Measurements from ENCODE around the gene RUNX2.

RUNX2 gene

GRCh38 chr6:45643126-45643525 is 315.0 kb downstream of the RUNX2 start:
- DNase-seq (ENCODE audit: low read depth in 3 of 3) = no peak

- no peak for DNase-seq (ENCODE audit: low read depth in 3 of 3)
These were observed 316.6 kb downstream of the RUNX2 start for GRCh38 chr6:45644720-45645119.

GRCh38 chr6:45645302-45645701 is 317.2 kb downstream of the RUNX2 start:
- no peak for DNase-seq (ENCODE audit: low read depth in 3 of 3)

GRCh38 chr6:45647341-45648261 is 319.5 kb downstream of the RUNX2 start:
- DNase-seq (ENCODE audit: low read depth in 3 of 3) = no peak

GRCh38 chr6:45648262-45648620 is 320.1 kb downstream of the RUNX2 start:
- no peak for DNase-seq (ENCODE audit: low read depth in 3 of 3)

GRCh38 chr6:45650524-45651135 is 322.5 kb downstream of the RUNX2 start:
- DNase-seq (ENCODE audit: low read depth in 3 of 3) = no peak

GRCh38 chr6:45651301-45651700 is 323.2 kb downstream of the RUNX2 start:
- DNase-seq (ENCODE audit: low read depth in 3 of 3) = no peak

- DNase-seq (ENCODE audit: low read depth in 3 of 3) = no peak
These were observed 324.3 kb downstream of the RUNX2 start for GRCh38 chr6:45652416-45652815.

GRCh38 chr6:45653117-45653883 is 325.2 kb downstream of the RUNX2 start:
- no peak for DNase-seq (ENCODE audit: low read depth in 3 of 3)

- DNase-seq (ENCODE audit: low read depth in 3 of 3) = no peak
These were observed 326.5 kb downstream of the RUNX2 start for GRCh38 chr6:45654673-45655072.

- no peak for DNase-seq (ENCODE audit: low read depth in 3 of 3)
These were observed 327.8 kb downstream of the RUNX2 start for GRCh38 chr6:45655745-45656476.

GRCh38 chr6:45657226-45657625 is 329.1 kb downstream of the RUNX2 start:
- DNase-seq (ENCODE audit: low read depth in 3 of 3) = no peak

- no peak for DNase-seq (ENCODE audit: low read depth in 3 of 3)
These were observed 330.3 kb downstream of the RUNX2 start for GRCh38 chr6:45658400-45658799.

- DNase-seq (ENCODE audit: low read depth in 3 of 3) = no peak
These were observed 330.8 kb downstream of the RUNX2 start for GRCh38 chr6:45658958-45659357.

GRCh38 chr6:45661661-45662060 is 333.5 kb downstream of the RUNX2 start:
- DNase-seq (ENCODE audit: low read depth in 3 of 3) = no peak

GRCh38 chr6:45663251-45664221 is 335.4 kb downstream of the RUNX2 start:
- DNase-seq (ENCODE audit: low read depth in 3 of 3) = peak in 2 of 3 experiments; percentile 5 to 29

GRCh38 chr6:45664707-45665106 is 336.6 kb downstream of the RUNX2 start:
- no peak for DNase-seq (ENCODE audit: low read depth in 3 of 3)

GRCh38 chr6:45665859-45666258 is 337.7 kb downstream of the RUNX2 start:
- no peak for DNase-seq (ENCODE audit: low read depth in 3 of 3)

GRCh38 chr6:45666846-45667245 is 338.7 kb downstream of the RUNX2 start:
- DNase-seq (ENCODE audit: low read depth in 3 of 3) = no peak

GRCh38 chr6:45667300-45667699 is 339.2 kb downstream of the RUNX2 start:
- DNase-seq (ENCODE audit: low read depth in 3 of 3) = no peak

GRCh38 chr6:45667766-45668165 is 339.6 kb downstream of the RUNX2 start:
- DNase-seq (ENCODE audit: low read depth in 3 of 3) = no peak

Measured in stimulated activated CD4-positive, alpha-beta T cell treated with anti-CD3 and anti-CD28 coated beads, TNF-alpha, amount 100 ng/mL, for 4 hours (primary cell).